OCI-LY1 (cell line): ENCODE measurements around the gene P2RY8.

Experiments used
- H2AFZ ChIP-seq: fragments of 200-600 bp; sonication (generic), shearing (Covaris generic); 2 replicates; pipeline ENCODE4 v1.6.0; 2014; ENCODE audit warnings: antibody characterized with exemption, mild to moderate bottlenecking, low read length
- H3F3A ChIP-seq: fragments of 200-600 bp; sonication (generic), shearing (Covaris generic); 2 replicates; pipeline ENCODE4 v1.6.0; 2014; ENCODE audit warnings: mild to moderate bottlenecking, antibody characterized with exemption, low read length, moderate library complexity; ENCODE audit not compliant: insufficient read depth
- H3K27ac ChIP-seq: fragments of 200-600 bp; sonication (generic); 2 replicates; pipeline ENCODE4 v1.5.1; 2014; ENCODE audit warnings: low read length, mixed run types, mild to moderate bottlenecking, low read depth; ENCODE audit not compliant: poor library complexity, severe bottlenecking
- H3K27me3 ChIP-seq: fragments of 200-600 bp; sonication (generic); 2 replicates; pipeline ENCODE4 v1.6.0; 2014; ENCODE audit warnings: antibody characterized with exemption, mild to moderate bottlenecking, low read length, moderate library complexity; ENCODE audit not compliant: insufficient read depth
- H3K36me3 ChIP-seq: fragments of 200-600 bp; sonication (generic); 2 replicates; pipeline ENCODE4 v1.6.1; 2014; ENCODE audit warnings: mild to moderate bottlenecking, antibody characterized with exemption, low read length, moderate library complexity, mixed read lengths; ENCODE audit not compliant: insufficient read depth
- H3K4me1 ChIP-seq: fragments of 200-600 bp; sonication (generic); 2 replicates; pipeline ENCODE4 v1.5.1; 2014; ENCODE audit warnings: mild to moderate bottlenecking, low read length, moderate library complexity; ENCODE audit not compliant: insufficient read depth, severe bottlenecking
- H3K4me2 ChIP-seq: fragments of 200-600 bp; sonication (generic), shearing (Covaris generic); 2 replicates; pipeline ENCODE4 v1.6.1; 2014; ENCODE audit warnings: low read length
- H3K4me3 ChIP-seq: fragments of 200-600 bp; sonication (generic); 2 replicates; pipeline ENCODE4 v1.5.1; 2014; ENCODE audit warnings: low read length, low read depth, mild to moderate bottlenecking, mixed read lengths; ENCODE audit not compliant: poor library complexity, severe bottlenecking
- H3K79me2 ChIP-seq: fragments of 200-600 bp; shearing (Covaris generic); 2 replicates; pipeline ENCODE4 v1.6.1; 2016; ENCODE audit warnings: mixed run types, low read length, mixed read lengths; ENCODE audit not compliant: insufficient read depth
- H3K9ac ChIP-seq: fragments of 200-600 bp; sonication (generic), shearing (Covaris generic); 2 replicates; pipeline ENCODE4 v1.6.1; 2014; ENCODE audit warnings: mild to moderate bottlenecking, low read length, mixed read lengths
- H3K9me2 ChIP-seq: fragments of 200-600 bp; sonication (generic), shearing (Covaris generic); 2 replicates; pipeline ENCODE4 v1.6.1; 2014; ENCODE audit warnings: low read depth, mild to moderate bottlenecking, low read length, mixed read lengths
- H3K9me3 ChIP-seq: fragments of 200-600 bp; shearing (Covaris generic); 2 replicates; pipeline ENCODE4 v1.6.1; 2014; ENCODE audit warnings: low read length, mixed read lengths
- H4K20me1 ChIP-seq: fragments of 200-600 bp; sonication (generic), shearing (Covaris generic); 2 replicates; pipeline ENCODE4 v1.6.0; 2016; ENCODE audit warnings: mild to moderate bottlenecking, low read length; ENCODE audit not compliant: insufficient read depth
- CTCF ChIP-seq: fragments of 200-600 bp; sonication (generic), shearing (Covaris generic); IDR thresholded peaks from 2 replicates; pipeline ENCODE4 v1.5.1; 2017; ENCODE audit warnings: mild to moderate bottlenecking, antibody characterized with exemption, low read length, moderate library complexity, mixed read lengths
- EZH2 ChIP-seq: fragments of 200-600 bp; sonication (generic), shearing (Covaris generic); IDR thresholded peaks from 2 replicates; pipeline ENCODE4 v1.8.0; 2017; ENCODE audit warnings: borderline replicate concordance, mixed run types, mild to moderate bottlenecking, antibody characterized with exemption, low read length, moderate library complexity, mixed read lengths

P2RY8 gene

DNA sequence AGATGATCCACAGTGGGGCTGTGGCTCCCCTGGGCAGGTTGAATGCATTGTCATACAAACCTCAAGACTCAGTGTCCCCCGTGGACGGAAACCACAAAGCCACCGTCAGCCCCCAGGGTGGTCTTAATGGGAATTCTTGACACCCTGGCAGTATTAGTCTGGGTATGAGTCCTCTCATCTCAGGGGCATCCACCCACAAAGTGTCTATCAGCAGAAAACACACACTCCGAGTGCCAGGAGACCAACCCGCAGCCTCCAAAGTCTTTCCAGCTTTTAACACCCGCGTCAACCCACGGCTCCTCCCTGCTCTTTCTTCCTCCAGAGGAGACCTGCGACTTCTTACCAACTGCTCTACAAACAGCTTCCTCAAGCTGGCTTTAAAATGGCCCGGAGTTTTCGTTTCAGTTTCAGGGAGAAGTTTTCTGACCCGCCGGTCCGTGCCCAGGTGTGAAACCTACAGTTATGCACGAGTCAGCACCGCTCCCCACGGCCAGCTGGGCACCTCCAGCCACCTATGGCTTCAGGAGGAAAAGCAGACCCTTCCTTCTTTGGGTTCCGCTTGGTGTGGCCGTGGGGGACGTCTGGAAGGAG is 69.9 kb downstream of the P2RY8 start:
- Histone ChIP-seq H3K9me3 (no peaks in the 10 kb centered on the region), H3K79me2 (peaks cover 6% of the 10 kb centered on the region; the same call in 1 of the 2 replicates), H2AFZ (no peak overlapping the region), H3K36me3 (peaks cover 52% of the 10 kb centered on the region), H3K4me1 (peaks cover 52% of the 10 kb centered on the region), H3K4me2 (peak overlapping the region; percentile 58; the same call in 1 of the 2 replicates), H4K20me1 (no peaks in the 10 kb centered on the region), H3K27ac (peak overlapping the region; percentile 94), H3K27me3 (no peaks in the 10 kb centered on the region), H3K9me2 (no peaks in the 10 kb centered on the region), H3F3A (peaks cover 28% of the 10 kb centered on the region), H3K9ac (peak overlapping the region; percentile 58), H3K4me3 (peak overlapping the region; percentile 29)
- TF ChIP-seq EZH2 (no peak), CTCF (no peak)

DNA sequence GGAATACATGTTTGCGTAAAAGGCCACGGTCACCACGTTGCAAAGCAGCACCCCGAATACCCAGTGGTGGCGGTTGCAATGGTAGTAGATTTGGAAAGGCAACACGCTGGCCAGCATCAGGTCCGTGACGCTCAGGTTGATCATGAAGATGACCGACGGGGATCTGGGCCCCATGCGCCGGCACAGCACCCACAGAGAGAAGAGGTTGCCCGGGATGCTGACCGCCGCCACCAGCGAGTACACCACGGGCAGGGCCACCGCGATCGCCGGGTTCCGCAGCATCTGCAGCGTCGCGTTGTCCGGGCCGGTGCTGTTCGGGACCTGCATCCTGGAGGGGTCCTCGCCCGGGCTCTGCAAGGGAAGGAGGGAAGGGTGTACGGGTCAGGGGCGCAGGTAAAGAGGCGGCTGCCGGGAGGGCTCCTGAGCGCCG is 70.7 kb downstream of the P2RY8 start:
- Histone ChIP-seq H3K9me2 (no peaks in the 10 kb centered on the region), H3K36me3 (peaks cover 52% of the 10 kb centered on the region), H3K27ac (peak overlapping the region; percentile 94), H3K79me2 (peaks cover 3% of the 10 kb centered on the region; the same call in 1 of the 2 replicates), H3K9ac (no peak overlapping the region), H3K4me3 (no peak overlapping the region), H2AFZ (no peak overlapping the region), H3K4me2 (no peak overlapping the region), H3K4me1 (peaks cover 43% of the 10 kb centered on the region), H3F3A (peaks cover 28% of the 10 kb centered on the region), H4K20me1 (no peaks in the 10 kb centered on the region), H3K27me3 (no peaks in the 10 kb centered on the region), H3K9me3 (no peaks in the 10 kb centered on the region)
- TF ChIP-seq CTCF (no peak), EZH2 (no peak)

GRCh38 chrX:1465286-1466231 is 71.4 kb downstream of the P2RY8 start:
- Histone ChIP-seq H4K20me1 (no peaks in the 10 kb centered on the region), H3K4me2 (no peak overlapping the region), H3K27me3 (no peaks in the 10 kb centered on the region), H3K4me1 (peaks cover 36% of the 10 kb centered on the region), H3K4me3 (no peak overlapping the region), H3K9me3 (no peaks in the 10 kb centered on the region), H3F3A (peaks cover 25% of the 10 kb centered on the region), H3K9ac (no peak overlapping the region), H3K36me3 (peaks cover 52% of the 10 kb centered on the region), H3K79me2 (peaks cover 3% of the 10 kb centered on the region; the same call in 1 of the 2 replicates), H3K27ac (peak overlapping the region; percentile 48), H3K9me2 (no peaks in the 10 kb centered on the region), H2AFZ (no peak overlapping the region)
- no peak for TF ChIP-seq CTCF
